Thymus (tissue), 11 donors: ENCODE data around the gene TNFAIP1. TPM values are rescaled to one million over a fixed set of nuclear protein-coding genes. Genes with fewer than 3 reads are reported as not detected.

Experiments
- DNase-seq, 9 donors: peaks; one replicate each; pipeline ENCODE4 v3.0.0-alpha.2; 2013; ENCODE audit warnings: low spot score in 9 of 9, low read depth in 6 of 9, missing footprints in 1 of 9
- H3K27ac ChIP-seq, 2 donors: one replicate each; pipeline ENCODE4 v1.5.1; 2013; ENCODE audit warnings: control low read depth in 1 of 2, low read depth in 1 of 2, low read length in 1 of 2, mild to moderate bottlenecking in 1 of 2, moderate library complexity in 1 of 2
- H3K27me3 ChIP-seq, 2 donors: one replicate each; pipeline ENCODE4 v1.5.1; 2013; ENCODE audit warnings: low read length in 1 of 2; ENCODE audit not compliant: control insufficient read depth in 2 of 2, insufficient read depth in 1 of 2
- H3K36me3 ChIP-seq, 2 donors: one replicate each; pipeline ENCODE4 v1.5.1; 2013; ENCODE audit warnings: low read length in 1 of 2, mild to moderate bottlenecking in 1 of 2, moderate library complexity in 1 of 2; ENCODE audit not compliant: control insufficient read depth in 2 of 2, insufficient read depth in 2 of 2
- H3K4me1 ChIP-seq, 2 donors: one replicate each; pipeline ENCODE4 v1.5.1; 2013; ENCODE audit warnings: low read length in 2 of 2; ENCODE audit not compliant: control insufficient read depth in 2 of 2, insufficient read depth in 2 of 2
- H3K4me3 ChIP-seq, 2 donors: one replicate each; pipeline ENCODE4 v1.5.1; 2013; ENCODE audit warnings: low read length in 2 of 2, control low read depth in 1 of 2, mild to moderate bottlenecking in 1 of 2
- H3K9me3 ChIP-seq, 2 donors: one replicate each; pipeline ENCODE4 v1.5.1; 2013; ENCODE audit warnings: low read length in 1 of 2, mild to moderate bottlenecking in 1 of 2; ENCODE audit not compliant: control insufficient read depth in 2 of 2, insufficient read depth in 1 of 2
- WGBS: extraction: QIAGEN DNeasy Blood & Tissue Kit; methylation state at CpG from one replicate; pipeline ENCODE4 v1.1.7; 2013; 5-methylcytosine and 5-hydroxymethylcytosine counted together
- polyA plus RNA-seq: library from polyadenylated mRNA; stranded (reverse); fragments of 200-250 nt; gene quantifications from one replicate; pipeline ENCODE4 v1.2.3, GENCODE V29; 2013
- total RNA-seq: library from RNA; stranded (reverse); fragments of 120-200 nt; gene quantifications from one replicate; pipeline ENCODE4 v1.2.4, GENCODE V29; 2013
- donor health status: healthy.

TNFAIP1 gene
- total and polyA plus RNA-seq, 2 donors = 11.3 to 19.4 TPM

DNA sequence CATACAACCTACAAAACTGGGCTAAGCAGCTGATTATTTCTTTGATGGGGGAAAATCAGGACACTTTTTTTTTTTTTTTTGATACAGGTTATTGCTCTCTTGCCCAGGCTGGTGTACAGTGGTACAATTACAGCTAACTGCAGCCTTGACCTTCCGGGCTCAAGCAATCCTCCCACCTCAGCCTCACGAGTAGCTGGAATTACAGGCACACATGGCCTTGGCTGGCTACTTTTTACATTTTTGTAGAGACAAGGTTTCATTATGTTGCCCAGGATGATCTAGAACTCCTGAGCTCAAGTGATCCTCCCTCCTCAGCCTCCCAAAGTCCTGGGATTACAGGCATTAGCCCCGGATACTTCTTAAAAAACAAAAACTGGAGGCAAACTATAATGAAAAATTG is 37.1 kb upstream of the TNFAIP1 start:
- 96% methylated on average over 3 of the region's 3 CpGs for WGBS
- Histone ChIP-seq H3K27ac (no peak overlapping the region), H3K4me1 (no peaks in the 10 kb centered on the region), H3K9me3 (no peaks in the 10 kb centered on the region), H3K27me3 (peaks cover 0 to 5% of the 10 kb centered on the region in 2 donors), H3K36me3 (no peaks in the 10 kb centered on the region), H3K4me3 (no peak overlapping the region)
- DNase-seq = no peak

GRCh38 chr17:28306954-28307401 is 28.6 kb upstream of the TNFAIP1 start:
- Histone ChIP-seq H3K36me3 (no peaks in the 10 kb centered on the region), H3K4me3 (no peak overlapping the region), H3K27ac (no peak overlapping the region), H3K27me3 (peaks cover 18 to 58% of the 10 kb centered on the region in 2 donors), H3K4me1 (no peaks in the 10 kb centered on the region), H3K9me3 (no peaks in the 10 kb centered on the region)
- WGBS = 35% methylated on average over 38 of the region's 38 CpGs
- no peak for DNase-seq

GRCh38 chr17:28313841-28314240 is 21.7 kb upstream of the TNFAIP1 start:
- Histone ChIP-seq H3K9me3 (no peaks in the 10 kb centered on the region), H3K4me3 (no peak overlapping the region), H3K4me1 (peaks cover 2 to 9% of the 10 kb centered on the region in 2 donors), H3K27me3 (peaks cover 2 to 36% of the 10 kb centered on the region in 2 donors), H3K27ac (no peak overlapping the region), H3K36me3 (no peaks in the 10 kb centered on the region)
- no peak for DNase-seq
- 97% methylated on average over 2 of the region's 2 CpGs for WGBS

DNA sequence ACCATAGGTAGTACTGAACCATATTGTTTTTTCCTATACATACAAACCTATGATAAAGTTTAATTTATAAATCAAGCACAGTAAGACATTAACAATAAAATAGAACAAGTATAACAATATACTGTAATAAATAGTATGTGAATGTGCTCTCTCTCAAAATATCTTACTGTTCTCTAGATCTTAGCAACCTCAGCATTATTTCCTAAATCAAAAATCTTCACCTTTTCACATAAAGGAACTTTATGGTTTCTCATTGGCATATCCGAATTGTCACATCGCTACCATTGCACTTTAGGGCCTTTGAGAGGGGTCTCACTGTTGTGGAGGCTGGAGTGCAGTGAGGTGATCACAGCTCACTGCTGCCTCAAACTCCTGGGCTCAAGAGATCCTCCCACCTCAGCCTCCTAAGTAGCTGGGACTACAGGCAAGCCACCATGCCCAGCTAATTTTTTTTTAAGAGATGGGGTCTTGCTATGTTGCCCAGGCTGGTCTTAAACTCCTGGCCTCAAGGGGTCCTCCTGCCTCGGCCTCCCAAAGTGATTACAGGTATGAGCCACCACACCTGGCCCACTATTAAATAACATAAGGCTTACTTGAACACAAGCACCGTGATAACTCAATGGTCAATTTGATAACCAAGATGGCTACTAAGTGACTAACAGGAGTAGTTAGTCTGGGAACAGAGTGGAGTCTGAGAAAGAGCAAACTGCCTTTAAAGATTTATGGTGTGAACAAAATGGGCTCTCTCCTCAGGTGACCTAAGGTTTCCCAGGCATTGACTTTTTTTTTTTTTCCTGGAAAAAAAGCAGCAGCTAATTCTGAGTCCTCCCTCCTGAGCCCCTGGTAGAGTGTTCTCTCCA is 19.5 kb upstream of the TNFAIP1 start:
- no peak for DNase-seq
- H3K4me1 ChIP-seq = peaks cover 10 to 21% of the 10 kb centered on the region in 2 donors
- WGBS = 95% methylated on average over 4 of the region's 4 CpGs
- peaks cover 2 to 25% of the 10 kb centered on the region in 2 donors for H3K27me3 ChIP-seq
- no peak overlapping the region for H3K27ac ChIP-seq
- no peak overlapping the region for H3K4me3 ChIP-seq
- no peaks in the 10 kb centered on the region for H3K9me3 ChIP-seq
- no peaks in the 10 kb centered on the region for H3K36me3 ChIP-seq

DNA sequence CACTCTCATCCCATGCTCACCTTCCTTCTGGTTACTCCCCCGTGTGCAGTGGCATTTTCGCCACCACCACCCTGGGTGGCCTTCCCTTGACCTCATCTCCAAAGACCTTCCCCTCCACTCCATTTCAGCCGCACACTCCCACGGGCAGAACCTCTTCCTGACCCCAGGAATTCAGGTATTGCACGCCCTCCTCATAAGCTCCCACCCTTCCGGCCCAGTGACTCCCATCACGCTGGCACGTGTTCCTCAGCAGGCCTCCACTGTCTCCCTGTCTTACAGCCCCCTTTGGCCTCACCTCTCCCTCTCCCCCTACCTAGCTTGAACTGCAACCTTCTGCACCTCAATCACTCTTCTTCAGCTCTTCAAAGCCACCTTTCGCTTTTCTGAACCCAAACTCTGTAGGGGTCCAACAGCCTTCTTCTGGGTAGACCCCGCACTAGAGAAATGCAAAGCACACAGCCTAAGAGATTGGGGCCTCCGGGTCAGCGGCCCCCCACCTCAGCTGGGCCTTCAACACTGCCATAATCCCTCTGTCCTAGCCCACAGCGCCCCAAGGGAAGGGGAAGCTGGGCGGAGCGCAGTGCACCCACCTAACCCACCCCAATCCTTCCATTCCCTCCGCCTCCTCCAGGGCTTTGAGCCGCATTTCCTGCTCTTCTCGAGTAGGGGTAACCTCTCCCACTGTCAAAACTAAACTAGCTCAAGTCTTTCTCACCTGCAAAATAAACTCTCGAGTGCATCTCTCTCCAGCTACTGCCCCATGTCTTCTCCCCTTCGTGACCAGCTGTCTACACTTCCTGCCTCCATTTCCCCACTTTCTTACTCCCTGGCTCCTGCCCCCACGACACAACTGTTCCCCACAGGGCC is 18.2 kb upstream of the TNFAIP1 start:
- DNase-seq = no peak
- H3K27me3 ChIP-seq = peaks cover 2 to 25% of the 10 kb centered on the region in 2 donors
- no peaks in the 10 kb centered on the region for H3K9me3 ChIP-seq
- H3K27ac ChIP-seq = no peak overlapping the region
- WGBS = 91% methylated on average over 21 of the region's 21 CpGs
- H3K4me3 ChIP-seq = no peak overlapping the region
- H3K4me1 ChIP-seq = peaks cover 10 to 21% of the 10 kb centered on the region in 2 donors
- H3K36me3 ChIP-seq = no peaks in the 10 kb centered on the region

DNA sequence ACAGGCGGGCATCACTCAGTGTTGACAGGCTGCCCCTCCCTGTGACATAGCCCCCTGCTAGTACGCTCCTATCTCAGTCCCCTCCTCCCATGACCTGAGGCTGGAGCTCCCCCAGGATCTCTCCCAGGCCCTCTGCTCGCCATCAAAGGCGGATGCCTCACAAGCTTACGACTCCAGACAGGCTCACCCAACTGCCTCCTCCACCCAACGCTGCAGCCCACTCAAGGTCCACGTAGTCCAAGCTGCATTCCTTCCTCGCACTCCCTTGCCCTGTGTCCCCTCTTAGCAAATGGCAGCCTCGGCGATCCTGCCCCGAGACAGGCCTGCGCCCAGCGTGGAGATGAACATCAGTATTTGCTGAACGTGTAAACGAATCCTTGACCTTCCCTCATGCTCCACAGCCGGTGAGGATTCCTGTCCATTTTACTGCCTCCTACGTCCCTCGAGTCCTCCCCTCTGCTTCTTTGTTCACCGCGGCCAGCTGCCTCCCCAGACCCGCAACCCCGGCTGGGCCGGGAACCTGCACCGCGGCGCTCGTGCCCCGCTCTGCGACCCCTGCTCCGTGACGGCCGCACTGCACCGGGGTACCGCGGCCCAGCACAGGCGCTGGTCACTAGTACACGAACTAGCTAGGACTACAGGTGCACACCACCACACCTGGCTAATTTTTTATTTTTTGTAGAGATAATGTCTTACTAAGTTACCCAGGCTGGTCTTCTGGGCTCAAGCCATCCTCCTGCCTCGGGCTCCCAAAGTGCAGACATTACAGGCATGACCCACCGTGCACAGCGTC is 17.4 kb upstream of the TNFAIP1 start:
- no peak overlapping the region for H3K27ac ChIP-seq
- peaks cover 10 to 21% of the 10 kb centered on the region in 2 donors for H3K4me1 ChIP-seq
- no peaks in the 10 kb centered on the region for H3K36me3 ChIP-seq
- no peaks in the 10 kb centered on the region for H3K9me3 ChIP-seq
- peak overlapping the region; percentile 55 to 65 for H3K4me3 ChIP-seq
- no peak for DNase-seq
- peaks cover 2 to 25% of the 10 kb centered on the region in 2 donors for H3K27me3 ChIP-seq
- 20% methylated on average over 40 of the region's 40 CpGs for WGBS

DNA sequence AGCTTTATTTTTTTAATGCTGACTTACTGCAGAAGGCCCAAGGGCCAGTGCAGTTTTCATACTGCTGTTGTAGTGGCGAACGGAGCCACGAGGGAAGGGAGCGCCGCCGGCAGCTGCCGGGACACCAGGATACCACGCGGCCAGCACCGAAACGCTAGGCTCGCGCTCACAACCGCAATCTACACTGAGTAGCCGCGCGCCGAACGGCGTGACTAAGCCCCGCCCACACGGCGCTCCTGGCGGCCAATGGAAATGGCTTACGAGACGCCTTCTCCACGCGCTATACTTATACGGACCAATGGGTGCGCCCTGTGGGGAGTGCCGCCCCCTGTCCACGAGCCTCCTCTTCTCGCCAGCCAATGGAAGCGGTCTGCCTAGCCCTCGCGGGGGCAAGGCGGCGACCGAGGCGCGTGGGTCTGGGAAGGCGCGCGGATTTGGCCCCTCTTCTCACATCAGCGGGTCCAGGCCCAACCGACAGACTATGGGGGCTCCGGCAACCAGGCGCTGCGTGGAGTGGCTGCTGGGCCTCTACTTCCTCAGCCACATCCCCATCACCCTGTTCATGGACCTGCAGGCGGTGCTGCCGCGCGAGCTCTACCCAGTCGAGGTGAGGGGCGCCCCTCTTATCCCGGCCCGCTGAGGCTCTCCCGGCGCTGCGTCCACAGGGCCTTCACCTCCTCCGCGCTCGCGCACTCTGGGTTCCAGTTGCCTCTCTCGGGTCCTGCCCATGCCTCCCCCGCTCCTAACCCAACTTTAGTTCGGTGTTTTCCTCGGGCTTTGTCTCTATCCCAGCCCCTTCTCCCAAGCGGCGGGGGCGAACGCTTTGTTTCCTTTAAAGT is 16.6 kb upstream of the TNFAIP1 start, which contains the start of gene TMEM97:
TSS of gene TMEM97 (plus strand) at position 442 of the 839 bp plus-strand sequence. CDS start at position 482, 40 bp downstream.
- under 1% methylated on average over 72 of the region's 72 CpGs for WGBS
- peaks cover 10 to 21% of the 10 kb centered on the region in 2 donors for H3K4me1 ChIP-seq

DNA sequence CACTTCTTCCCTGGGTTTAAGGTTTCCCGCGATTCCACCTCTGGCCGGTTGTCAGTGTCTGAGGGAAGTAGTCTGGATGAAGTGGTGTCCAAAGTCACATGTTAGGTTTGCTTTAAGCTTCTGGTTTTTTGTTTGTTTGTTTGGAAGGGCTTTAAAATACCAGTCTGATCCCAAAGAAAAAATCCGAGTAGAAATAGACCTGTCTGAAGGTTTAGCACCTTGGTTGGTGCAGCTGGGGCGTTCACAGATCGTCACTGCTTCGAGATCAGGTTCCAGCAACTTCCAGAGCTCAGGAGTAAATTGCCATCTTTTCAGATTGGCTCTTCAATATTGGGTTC is 16.0 kb upstream of the TNFAIP1 start:
- H3K36me3 ChIP-seq = no peaks in the 10 kb centered on the region
- peaks cover 10 to 21% of the 10 kb centered on the region in 2 donors for H3K4me1 ChIP-seq
- no peak overlapping the region for H3K27ac ChIP-seq

More for the DNA sequence above, 16.6 kb upstream of the TNFAIP1 start, which contains the start of gene TMEM97:
- Histone ChIP-seq H3K27me3 (peaks cover 0 to 22% of the 10 kb centered on the region in 2 donors), H3K4me3 (peak within 1 kb of the TSS; percentile 55 to 65), H3K36me3 (no peaks in the 10 kb centered on the region), H3K9me3 (no peaks in the 10 kb centered on the region), H3K27ac (peak within 1 kb of the TSS in 1 of 2 donors; percentile 10)
- DNase-seq = peak; percentile 84 to 97 (median 89)

More for the DNA sequence above, 16.0 kb upstream of the TNFAIP1 start:
- H3K4me3 ChIP-seq = peak overlapping the region; percentile 55 to 65
- no peak for DNase-seq
- H3K9me3 ChIP-seq = no peaks in the 10 kb centered on the region
- H3K27me3 ChIP-seq = peaks cover 0 to 22% of the 10 kb centered on the region in 2 donors
- 5% methylated on average over 7 of the region's 7 CpGs for WGBS
